Naive thymus-derived CD8-positive, alpha-beta T cell (primary cell): Measurements from ENCODE around the gene HEBP1. TPM values are rescaled to one million over a fixed set of nuclear protein-coding genes. Genes with fewer than 3 reads are reported as not detected.

Source experiments
- ATAC-seq, 2 donors: fragments of 150-1000 bp; cut with Tn5 transposase in 1 of 2; sonication (Bioruptor Pico), chemical (Tn5 transposase) in 1 of 2; 1 replicate in 1 of 2; 2 replicates in 1 of 2; pipeline ENCODE4 v1.10.0; 2021; ENCODE audit warnings: mild to moderate bottlenecking in 2 of 2, moderate library complexity in 2 of 2
- POLR2A ChIA-PET: fragments of 350-600 bp; sonication (Branson Sonifier 250); formaldehyde crosslinking; loops from one replicate; lab custom pipeline; 2021; ENCODE audit warnings: antibody characterized with exemption; lab: Charles Lee
- DNase-seq, 10 donors: peaks; one replicate each; pipeline versions ENCODE4 v3.0.0 to v3.0.0-alpha.2; 2020 to 2022
- H3K27ac Mint-ChIP-seq, 10 donors: one replicate each; pipeline ENCODE4 v1.8.0; 2020 to 2022; ENCODE audit warnings: mild to moderate bottlenecking in 10 of 10, mixed read lengths in 10 of 10, moderate library complexity in 4 of 10, inconsistent platforms in 1 of 10
- H3K27me3 Mint-ChIP-seq, 5 donors: one replicate each; pipeline ENCODE4 v1.8.0; 2021 to 2022; ENCODE audit warnings: mixed read lengths in 5 of 5
- H3K36me3 Mint-ChIP-seq, 3 donors: one replicate each; pipeline ENCODE4 v1.8.0; 2020 to 2022; ENCODE audit warnings: mixed read lengths in 3 of 3, mild to moderate bottlenecking in 2 of 3, inconsistent platforms in 1 of 3
- H3K4me1 Mint-ChIP-seq, 4 donors: one replicate each; pipeline ENCODE4 v1.8.0; 2021 to 2022; ENCODE audit warnings: mixed read lengths in 4 of 4
- H3K4me3 Mint-ChIP-seq, 10 donors: one replicate each; pipeline ENCODE4 v1.8.0; 2020 to 2022; ENCODE audit warnings: mild to moderate bottlenecking in 10 of 10, mixed read lengths in 10 of 10, moderate library complexity in 6 of 10, inconsistent platforms in 1 of 10
- H3K9me3 Mint-ChIP-seq, 9 donors: one replicate each; pipeline ENCODE4 v1.8.0; 2020 to 2022; ENCODE audit warnings: mixed read lengths in 9 of 9, mild to moderate bottlenecking in 3 of 9, inconsistent platforms in 1 of 9, moderate library complexity in 1 of 9
- polyA plus RNA-seq, 3 donors: library from polyadenylated mRNA; unstranded; fragments of 300-500 nt; fragmentation: Illumina TruSeq; gene quantifications; one replicate each; pipeline ENCODE4 v1.2.3, GENCODE V29; 2021
- total RNA-seq, 8 experiments: library from RNA in 2 of 8; stranded (reverse) in 2 of 8; gene quantifications; one replicate each; pipeline ENCODE4 v1.2.3 and lab custom pipeline; 2021 to 2026

Gene HEBP1
- total and polyA plus RNA-seq, 5 experiments from 2014 or later: 9.8 to 40.2 (median 23.3) TPM

DNA sequence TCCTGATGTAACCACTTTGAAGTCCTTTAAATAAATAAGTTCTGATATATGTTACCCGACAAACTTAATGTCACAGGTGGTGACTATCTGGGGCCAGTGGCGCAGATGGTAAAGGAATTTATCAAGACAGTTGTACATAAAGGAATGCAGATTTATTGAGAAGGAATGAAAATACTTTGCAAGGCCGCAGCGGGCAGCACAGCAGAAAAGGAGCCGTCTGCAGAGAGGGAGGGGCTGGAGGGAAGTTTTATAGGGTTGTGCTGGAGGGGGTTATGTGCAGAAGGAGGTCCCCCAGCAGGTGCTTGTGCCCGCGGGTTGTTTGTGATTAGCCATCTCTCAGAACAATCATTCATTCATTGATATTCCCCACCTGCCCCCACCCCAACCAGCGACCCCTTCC, 65.5 kb downstream of the HEBP1 start:
- Mint-ChIP-seq H3K4me3 (no peak overlapping the region), H3K4me1 (peaks cover 0 to 2% (median 0%) of the 10 kb centered on the region in 4 donors), H3K9me3 (no peaks in the 10 kb centered on the region), H3K27ac (no peak overlapping the region), H3K36me3 (no peaks in the 10 kb centered on the region), H3K27me3 (no peaks in the 10 kb centered on the region)
- no peak for DNase-seq
- no peak for ATAC-seq
- POLR2A ChIA-PET: no interaction called here

- H3K9me3 Mint-ChIP-seq: no peaks in the 10 kb centered on the region
- ATAC-seq (no peak), DNase-seq (no peak)
- H3K27ac Mint-ChIP-seq: no peak overlapping the region
- H3K4me3 Mint-ChIP-seq: no peak overlapping the region
- POLR2A ChIA-PET: no interaction called here
- H3K4me1 Mint-ChIP-seq: peaks cover 0 to 2% (median 0%) of the 10 kb centered on the region in 4 donors
- H3K36me3 Mint-ChIP-seq: no peaks in the 10 kb centered on the region
- no peaks in the 10 kb centered on the region for H3K27me3 Mint-ChIP-seq
Measured at GRCh38 chr12:12933742-12934141, 66.3 kb downstream of the HEBP1 start.

GRCh38 chr12:12930633-12931219, 69.3 kb downstream of the HEBP1 start:
- Mint-ChIP-seq H3K4me1 (peaks cover 0 to 2% (median 0%) of the 10 kb centered on the region in 4 donors), H3K27ac (no peak overlapping the region), H3K36me3 (no peaks in the 10 kb centered on the region), H3K4me3 (no peak overlapping the region), H3K9me3 (no peaks in the 10 kb centered on the region), H3K27me3 (peaks cover 0 to 6% (median 1%) of the 10 kb centered on the region in 5 donors)
- no peak for ATAC-seq
- DNase-seq: no peak
- POLR2A ChIA-PET: no interaction called here

GRCh38 chr12:12929696-12930095, 70.4 kb downstream of the HEBP1 start:
- Mint-ChIP-seq H3K27ac (no peak overlapping the region), H3K9me3 (no peaks in the 10 kb centered on the region), H3K27me3 (peaks cover 0 to 7% (median 1%) of the 10 kb centered on the region in 5 donors), H3K4me1 (peaks cover 0 to 2% (median 0%) of the 10 kb centered on the region in 4 donors), H3K36me3 (no peaks in the 10 kb centered on the region), H3K4me3 (peak overlapping the region in 1 of 10 donors; percentile 15)
- DNase-seq (no peak), ATAC-seq (no peak)
- POLR2A ChIA-PET: no interaction called here

DNA sequence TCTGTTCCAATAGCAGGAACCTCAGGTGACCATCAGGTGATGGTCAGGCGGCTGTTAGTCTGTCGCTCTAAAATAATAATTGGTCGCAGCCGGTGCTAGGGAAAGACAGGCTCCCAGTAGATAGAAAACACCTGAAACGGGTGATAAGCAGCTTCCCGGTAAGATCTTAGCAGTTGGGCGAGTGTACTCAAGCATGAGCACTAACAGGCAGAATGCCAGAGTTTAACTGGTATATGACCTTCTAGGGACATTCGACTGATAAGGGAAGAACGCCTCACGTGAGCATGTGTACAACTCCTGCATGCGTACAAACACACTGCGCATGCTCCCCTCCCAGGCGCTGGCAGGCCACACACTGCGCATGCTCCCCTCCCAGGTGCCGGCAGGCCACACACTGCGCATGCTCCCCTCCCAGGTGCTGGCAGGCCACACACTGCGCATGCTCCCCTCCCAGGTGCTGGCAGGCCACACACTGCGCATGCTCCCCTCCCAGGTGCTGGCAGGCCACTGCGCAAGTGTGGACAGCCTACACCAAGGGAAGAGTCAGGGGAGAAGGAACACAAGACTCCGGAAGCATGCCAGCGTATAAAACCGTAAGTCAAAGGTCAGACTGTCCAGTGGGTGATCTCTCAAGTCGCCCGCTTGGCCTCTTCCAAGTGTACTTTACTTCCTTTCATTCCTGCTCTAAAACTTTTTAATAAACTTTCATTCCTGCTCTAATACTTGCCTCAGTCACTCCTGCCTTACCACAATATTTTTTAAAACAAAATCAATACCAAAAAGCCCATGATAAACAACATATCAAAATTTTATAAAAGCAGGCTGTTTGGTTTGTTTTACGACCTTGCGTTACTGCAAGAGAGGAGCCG, 72.6 kb downstream of the HEBP1 start:
- Mint-ChIP-seq H3K27me3 (peaks cover 0 to 8% (median 1%) of the 10 kb centered on the region in 5 donors), H3K36me3 (no peaks in the 10 kb centered on the region), H3K4me3 (peak overlapping the region in 7 of 10 donors; percentile 36 to 65 (median 61)), H3K4me1 (no peaks in the 10 kb centered on the region), H3K9me3 (no peaks in the 10 kb centered on the region), H3K27ac (peak overlapping the region in 4 of 10 donors; percentile 21 to 48 (median 34))
- POLR2A ChIA-PET: no interaction called here
- peak in 9 of 10 donors; percentile 12 to 82 (median 60) for DNase-seq
- peak; percentile 44 to 87 for ATAC-seq

GRCh38 chr12:12926571-12927071, 73.4 kb downstream of the HEBP1 start:
- H3K36me3 Mint-ChIP-seq: no peaks in the 10 kb centered on the region
- no peaks in the 10 kb centered on the region for H3K9me3 Mint-ChIP-seq
- peak overlapping the region in 1 of 10 donors; percentile 50 for H3K4me3 Mint-ChIP-seq
- POLR2A ChIA-PET: no interaction called here
- no peaks in the 10 kb centered on the region for H3K4me1 Mint-ChIP-seq
- peak overlapping the region in 1 of 10 donors; percentile 48 for H3K27ac Mint-ChIP-seq
- DNase-seq (no peak), ATAC-seq (no peak)
- H3K27me3 Mint-ChIP-seq: peaks cover 0 to 8% (median 1%) of the 10 kb centered on the region in 5 donors

GRCh38 chr12:12925388-12925787, 74.7 kb downstream of the HEBP1 start:
- Mint-ChIP-seq H3K27ac (no peak overlapping the region), H3K36me3 (no peaks in the 10 kb centered on the region), H3K9me3 (no peaks in the 10 kb centered on the region), H3K4me1 (no peaks in the 10 kb centered on the region), H3K27me3 (peaks cover 0 to 8% (median 1%) of the 10 kb centered on the region in 5 donors), H3K4me3 (no peak overlapping the region)
- ATAC-seq (no peak), DNase-seq (no peak)
- POLR2A ChIA-PET: no interaction called here

Other genes with a start within 250 kb of the HEBP1 start
- 1 to 10 TPM; 2.5 to 4.3 TPM for gene APOLD1, start 214.6 kb downstream of the HEBP1 start, total RNA-seq
- gene APOLD1, start 214.6 kb downstream of the HEBP1 start, polyA plus RNA-seq: 1 to 10 TPM in 1 of 3 donors, under 1 TPM in 2; 0.14 to 1.4 (median 0.54) TPM
- gene DDX47, start 186.9 kb downstream of the HEBP1 start, total RNA-seq: 10 to 100 TPM; 84.6 to 93.6 TPM
- gene DDX47, start 186.9 kb downstream of the HEBP1 start, polyA plus RNA-seq: 10 to 100 TPM; 61.0 to 77.1 (median 62.7) TPM
- gene GPRC5A, start 108.7 kb downstream of the HEBP1 start, total RNA-seq: not detected
- not detected for gene GPRC5A, start 108.7 kb downstream of the HEBP1 start, polyA plus RNA-seq
- gene GPRC5D, start 48.1 kb downstream of the HEBP1 start, total RNA-seq: not detected
- gene GPRC5D, start 48.1 kb downstream of the HEBP1 start, polyA plus RNA-seq: under 1 TPM in 1 of 3 donors, not detected in 2; 0.43 TPM
- gene FAM234B, start 44.1 kb upstream of the HEBP1 start, total RNA-seq: 1 to 10 TPM; 4.8 to 5.0 TPM
- 1 to 10 TPM; 2.5 to 4.3 (median 2.7) TPM for gene FAM234B, start 44.1 kb upstream of the HEBP1 start, polyA plus RNA-seq
- not detected for gene GSG1, start 103.4 kb upstream of the HEBP1 start, total RNA-seq
- under 1 TPM in 1 of 3 donors, not detected in 2; 0.21 TPM for gene GSG1, start 103.4 kb upstream of the HEBP1 start, polyA plus RNA-seq
- gene EMP1, start 196.5 kb upstream of the HEBP1 start, total RNA-seq: 1 to 10 TPM; 2.2 to 2.9 TPM
- gene EMP1, start 196.5 kb upstream of the HEBP1 start, polyA plus RNA-seq: under 1 TPM in 2 of 3 donors, not detected in 1; 0.14 to 0.23 TPM